H9 (cell line): ENCODE results near the gene CELF6. TPM values are rescaled to one million over a fixed set of nuclear protein-coding genes. Genes with fewer than 3 reads are reported as not detected.

Experiments used
- DNase-seq: peaks from one replicate; pipeline ENCODE4 v3.0.0-alpha.2; 2017
- H2AFZ ChIP-seq: one replicate; pipeline ENCODE4 v1.6.1; 2013; ENCODE audit warnings: mild to moderate bottlenecking, low read length, control low read depth, moderate library complexity
- H2AK5ac ChIP-seq: 2 replicates; pipeline ENCODE4 v1.6.1; 2013; ENCODE audit warnings: low read length, control low read depth, mixed read lengths; ENCODE audit not compliant: insufficient read length
- H2BK120ac ChIP-seq: one replicate; pipeline ENCODE4 v1.6.1; 2013; ENCODE audit warnings: low read depth, mild to moderate bottlenecking, low read length, control low read depth, inconsistent platforms; ENCODE audit not compliant: poor library complexity, severe bottlenecking
- H2BK12ac ChIP-seq: 2 replicates; pipeline ENCODE4 v1.6.1; 2013; ENCODE audit warnings: low read length, control low read depth, mixed read lengths, low read depth; ENCODE audit not compliant: insufficient read length
- H2BK15ac ChIP-seq: 2 replicates; pipeline ENCODE4 v1.6.1; 2013; ENCODE audit warnings: low read depth, low read length, control low read depth
- H2BK20ac ChIP-seq: one replicate; pipeline ENCODE4 v1.6.1; 2013; ENCODE audit warnings: low read depth, mild to moderate bottlenecking, low read length, control low read depth, inconsistent platforms; ENCODE audit not compliant: poor library complexity, severe bottlenecking
- H2BK5ac ChIP-seq: 2 replicates; pipeline ENCODE4 v1.6.1; 2013; ENCODE audit warnings: low read length, control low read depth, mixed read lengths; ENCODE audit not compliant: insufficient read length
- H3K14ac ChIP-seq: 2 replicates; pipeline ENCODE4 v1.6.1; 2013; ENCODE audit warnings: low read length, control low read depth; ENCODE audit not compliant: insufficient read depth
- H3K18ac ChIP-seq: 2 replicates; pipeline ENCODE4 v1.6.1; 2013; ENCODE audit warnings: low read depth, mild to moderate bottlenecking, mixed read lengths, low read length, control low read depth; ENCODE audit not compliant: insufficient read length
- H3K23ac ChIP-seq: 2 replicates; pipeline ENCODE4 v1.6.1; 2013; ENCODE audit warnings: low read length, control low read depth, mixed read lengths, low read depth; ENCODE audit not compliant: insufficient read length
- H3K23me2 ChIP-seq: 2 replicates; pipeline ENCODE4 v1.6.1; 2013; ENCODE audit warnings: low read depth, mild to moderate bottlenecking, mixed read lengths, low read length, control low read depth; ENCODE audit not compliant: insufficient read length, poor library complexity, severe bottlenecking
- H3K27ac ChIP-seq: 2 replicates; pipeline ENCODE4 v1.5.1; 2013; ENCODE audit warnings: low read length, control low read depth, mixed read lengths, low read depth; ENCODE audit not compliant: insufficient read length
- H3K27me3 ChIP-seq: 2 replicates; pipeline ENCODE4 v1.6.1; 2013; ENCODE audit warnings: low read length, control low read depth, inconsistent platforms; ENCODE audit not compliant: insufficient read depth
- H3K4ac ChIP-seq: 2 replicates; pipeline ENCODE4 v1.6.1; 2013; ENCODE audit warnings: low read depth, mild to moderate bottlenecking, control low read depth, inconsistent platforms, low read length, moderate library complexity
- H3K4me1 ChIP-seq: 2 replicates; pipeline ENCODE4 v1.6.1; 2013; ENCODE audit warnings: low read length, control low read depth, inconsistent platforms; ENCODE audit not compliant: insufficient read depth
- H3K4me2 ChIP-seq: 2 replicates; pipeline ENCODE4 v1.6.1; 2013; ENCODE audit warnings: low read length, control low read depth, mixed read lengths; ENCODE audit not compliant: insufficient read length, insufficient read depth
- H3K56ac ChIP-seq: 2 replicates; pipeline ENCODE4 v1.6.1; 2013; ENCODE audit warnings: low read depth, mild to moderate bottlenecking, mixed read lengths, low read length, control low read depth; ENCODE audit not compliant: insufficient read length
- H3K79me1 ChIP-seq: 2 replicates; pipeline ENCODE4 v1.6.1; 2013; ENCODE audit warnings: low read depth, mild to moderate bottlenecking, moderate library complexity, low read length, control low read depth, inconsistent platforms; ENCODE audit not compliant: insufficient read depth, poor library complexity, severe bottlenecking
- H3K79me2 ChIP-seq: 2 replicates; pipeline ENCODE4 v1.6.1; 2013; ENCODE audit warnings: low read length, control low read depth, inconsistent platforms; ENCODE audit not compliant: insufficient read depth
- H3K9ac ChIP-seq: 2 replicates; pipeline ENCODE4 v1.6.1; 2013; ENCODE audit warnings: low read length, control low read depth, mixed read lengths; ENCODE audit not compliant: insufficient read length; ENCODE audit errors: extremely low read depth
- H3K9me3 ChIP-seq: one replicate; pipeline ENCODE4 v1.6.1; 2013; ENCODE audit warnings: low read depth, low read length, inconsistent platforms; ENCODE audit not compliant: control insufficient read depth
- H3T11ph ChIP-seq: one replicate; pipeline ENCODE4 v1.6.1; 2013; ENCODE audit warnings: mild to moderate bottlenecking, low read length, control low read depth, inconsistent platforms
- H4K20me1 ChIP-seq: one replicate; pipeline ENCODE4 v1.6.1; 2013; ENCODE audit not compliant: control insufficient read depth, insufficient read length, insufficient read depth
- H4K5ac ChIP-seq: 2 replicates; pipeline ENCODE4 v1.6.1; 2013; ENCODE audit warnings: low read depth, mild to moderate bottlenecking, mixed read lengths, low read length, control low read depth; ENCODE audit not compliant: insufficient read length
- H4K8ac ChIP-seq: replicated peaks from 2 replicates; pipeline ENCODE4 v1.6.1; 2013; ENCODE audit warnings: low read length, control low read depth, mixed read lengths, low read depth; ENCODE audit not compliant: insufficient read length
- H4K91ac ChIP-seq: 2 replicates; pipeline ENCODE4 v1.6.1; 2013; ENCODE audit warnings: low read depth, mild to moderate bottlenecking, moderate library complexity, mixed read lengths, low read length, control low read depth; ENCODE audit not compliant: insufficient read length
- H3K27ac Mint-ChIP-seq, 3 experiments: 2 replicates in 2 of 3; 3 replicates in 1 of 3; pipeline ENCODE4 v1.8.0; 2020 to 2021; ENCODE audit warnings: mixed read lengths in 3 of 3, mild to moderate bottlenecking in 1 of 3, moderate library complexity in 1 of 3
- H3K27me3 Mint-ChIP-seq: 2 replicates; pipeline ENCODE4 v1.8.0; 2021; ENCODE audit warnings: low read depth, mild to moderate bottlenecking, moderate library complexity, mixed read lengths
- H3K36me3 Mint-ChIP-seq, 3 experiments: 2 replicates in 2 of 3; 3 replicates in 1 of 3; pipeline ENCODE4 v1.8.0; 2020 to 2021; ENCODE audit warnings: low read depth in 3 of 3, mixed read lengths in 3 of 3; ENCODE audit not compliant: insufficient read depth in 1 of 3
- H3K4me1 Mint-ChIP-seq, 2 experiments: 2 replicates each; pipeline ENCODE4 v1.8.0; 2020; ENCODE audit warnings: mixed read lengths in 2 of 2
- H3K4me3 Mint-ChIP-seq, 2 experiments: 2 replicates in 1 of 2; 3 replicates in 1 of 2; pipeline ENCODE4 v1.8.0; 2020 to 2021; ENCODE audit warnings: mild to moderate bottlenecking in 2 of 2, mixed read lengths in 2 of 2, moderate library complexity in 1 of 2
- H3K9me3 Mint-ChIP-seq, 2 experiments: 2 replicates in 1 of 2; 3 replicates in 1 of 2; pipeline ENCODE4 v1.8.0; 2020; ENCODE audit warnings: mild to moderate bottlenecking in 2 of 2, mixed read lengths in 2 of 2, moderate library complexity in 1 of 2
- WGBS: extraction: QIAGEN DNeasy Blood & Tissue Kit; methylation state at CpG from one replicate; pipeline ENCODE4 v1.1.7; 2013; ENCODE audit warnings: missing lambda C conversion rate, low lambda C conversion rate, mixed read lengths; ENCODE audit not compliant: insufficient read length; ENCODE audit errors: extremely low coverage; 5-methylcytosine and 5-hydroxymethylcytosine counted together
- total RNA-seq: library from RNA; stranded (reverse); gene quantifications from 2 replicates; pipeline ENCODE4 v1.2.1, GENCODE V29; 2021
- TF ChIP-seq, protein P1 (sequence below): fragments of 200-600 bp; sonication (generic); conservative IDR thresholded peaks from 3 replicates; pipeline ENCODE4 v1.8.0; 2021; ENCODE audit warnings: antibody characterized with exemption, mild to moderate bottlenecking

CELF6 gene
- total RNA-seq, 1 experiment from 2014 or later: 0.13 TPM

DNA sequence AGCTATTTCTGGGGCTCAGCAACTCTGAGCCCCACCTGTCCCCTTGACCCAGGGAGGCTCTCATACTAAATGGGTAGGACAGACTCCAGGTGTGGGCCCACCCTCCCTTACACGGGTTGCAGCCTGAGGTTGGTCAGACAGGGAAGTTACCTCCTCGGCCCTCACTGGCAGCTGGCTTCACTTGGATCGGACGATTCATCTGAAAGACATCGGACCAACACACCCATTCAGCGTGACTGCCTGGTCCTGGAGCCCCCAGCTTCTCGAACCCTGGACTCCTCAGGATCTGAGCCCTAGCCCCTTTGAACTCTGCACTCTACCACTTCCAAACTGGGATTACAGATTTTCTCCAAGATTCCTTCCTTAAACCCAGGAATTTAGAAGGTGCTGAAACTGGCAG is 15.4 kb downstream of the CELF6 start:
- Histone ChIP-seq H2AK5ac (no peak overlapping the region), H3K23me2 (no peaks in the 10 kb centered on the region), H2BK12ac (no peak overlapping the region), H2BK5ac (no peak overlapping the region), H2BK15ac (no peak overlapping the region), H2AFZ (no peak overlapping the region), H3K14ac (no peak overlapping the region), H2BK20ac (no peak overlapping the region), H2BK120ac (no peak overlapping the region), H4K91ac (no peak overlapping the region), H3K79me2 (no peaks in the 10 kb centered on the region), H4K8ac (no peak overlapping the region), H4K20me1 (no peaks in the 10 kb centered on the region), H3T11ph (no peak overlapping the region), H3K27ac (no peak overlapping the region), H3K4me2 (no peak overlapping the region), H3K4me1 (no peaks in the 10 kb centered on the region), H3K18ac (no peak overlapping the region), H3K56ac (no peak overlapping the region), H3K4ac (no peak overlapping the region), H4K5ac (no peak overlapping the region), H3K23ac (no peak overlapping the region), H3K9me3 (no peaks in the 10 kb centered on the region), H3K79me1 (no peaks in the 10 kb centered on the region), H3K27me3 (no peaks in the 10 kb centered on the region), H3K9ac (no peak overlapping the region)
- TF ChIP-seq, protein P1, sequence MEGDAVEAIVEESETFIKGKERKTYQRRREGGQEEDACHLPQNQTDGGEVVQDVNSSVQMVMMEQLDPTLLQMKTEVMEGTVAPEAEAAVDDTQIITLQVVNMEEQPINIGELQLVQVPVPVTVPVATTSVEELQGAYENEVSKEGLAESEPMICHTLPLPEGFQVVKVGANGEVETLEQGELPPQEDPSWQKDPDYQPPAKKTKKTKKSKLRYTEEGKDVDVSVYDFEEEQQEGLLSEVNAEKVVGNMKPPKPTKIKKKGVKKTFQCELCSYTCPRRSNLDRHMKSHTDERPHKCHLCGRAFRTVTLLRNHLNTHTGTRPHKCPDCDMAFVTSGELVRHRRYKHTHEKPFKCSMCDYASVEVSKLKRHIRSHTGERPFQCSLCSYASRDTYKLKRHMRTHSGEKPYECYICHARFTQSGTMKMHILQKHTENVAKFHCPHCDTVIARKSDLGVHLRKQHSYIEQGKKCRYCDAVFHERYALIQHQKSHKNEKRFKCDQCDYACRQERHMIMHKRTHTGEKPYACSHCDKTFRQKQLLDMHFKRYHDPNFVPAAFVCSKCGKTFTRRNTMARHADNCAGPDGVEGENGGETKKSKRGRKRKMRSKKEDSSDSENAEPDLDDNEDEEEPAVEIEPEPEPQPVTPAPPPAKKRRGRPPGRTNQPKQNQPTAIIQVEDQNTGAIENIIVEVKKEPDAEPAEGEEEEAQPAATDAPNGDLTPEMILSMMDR: no peak
- no peaks in the 10 kb centered on the region for H3K36me3 Mint-ChIP-seq
- no peaks in the 10 kb centered on the region for H3K4me1 Mint-ChIP-seq
- no peaks in the 10 kb centered on the region for H3K9me3 Mint-ChIP-seq
- no peak for DNase-seq
- no peak overlapping the region for H3K4me3 Mint-ChIP-seq
- H3K27me3 Mint-ChIP-seq: peaks cover 44% of the 10 kb centered on the region
- WGBS: no CpG with 5 or more reads among the region's 7 CpGs
- no peak overlapping the region for H3K27ac Mint-ChIP-seq
